Fibroblast of skin of abdomen (primary cell): ENCODE measurements around the gene GFY.
"Not testable (repeated sequence)": the region's sequence is repeated elsewhere in the genome, so short reads cannot be mapped to it uniquely, and the experiment has no call there.

Source experiments
- DNase-seq: peaks from one replicate; pipeline ENCODE4 v3.0.0-alpha.2; 2013

GFY gene

GRCh38 chr19:49470615-49470978 lies 45.4 kb downstream of the GFY start:
- no peak for DNase-seq

GRCh38 chr19:49472936-49473335 lies 47.7 kb downstream of the GFY start:
- no peak for DNase-seq

- not testable (repeated sequence) for DNase-seq
Measured at GRCh38 chr19:49473501-49473867, 48.3 kb downstream of the GFY start.

GRCh38 chr19:49473868-49474541 lies 48.8 kb downstream of the GFY start, which contains the start of gene FLT3LG:
TSS of gene FLT3LG (plus strand) at chr19:49474215. CDS start at chr19:49474640, 425 bp downstream.
- DNase-seq = peak; percentile 72

- no peak for DNase-seq
Measured at GRCh38 chr19:49474542-49474924, 49.3 kb downstream of the GFY start.

- no peak for DNase-seq
Measured at GRCh38 chr19:49475191-49475917, 50.2 kb downstream of the GFY start.

- DNase-seq = peak; percentile 41
Measured at GRCh38 chr19:49475995-49476880, 51.0 kb downstream of the GFY start.
